Fibroblast of pulmonary artery (primary cell): ENCODE measurements around the gene RFNG.

ENCODE experiments used
- DNase-seq: peaks from one replicate; pipeline ENCODE4 v3.0.0-alpha.2; 2010; ENCODE audit warnings: low read depth
- H3K4me3 ChIP-seq: replicated peaks from 2 replicates; pipeline ENCODE4 v1.5.1; 2011; ENCODE audit warnings: low read depth, mild to moderate bottlenecking, control low read depth, low read length, moderate library complexity
- CTCF ChIP-seq: IDR thresholded peaks from 2 replicates; pipeline ENCODE4 v1.5.1; 2011; ENCODE audit warnings: mild to moderate bottlenecking, control low read depth, low read length, inconsistent platforms; ENCODE audit errors: missing control alignments

The RFNG gene

GRCh38 chr17:82080048-82080788 lies 28.6 kb upstream of the RFNG start:
- no peak for DNase-seq
- H3K4me3 ChIP-seq = no peak overlapping the region
- TF ChIP-seq CTCF = no peak

GRCh38 chr17:82079001-82079677 lies 27.5 kb upstream of the RFNG start:
- no peak for TF ChIP-seq CTCF
- H3K4me3 ChIP-seq = no peak overlapping the region
- no peak for DNase-seq

- no peak overlapping the region for H3K4me3 ChIP-seq
- no peak for TF ChIP-seq CTCF
- no peak for DNase-seq
Observed at GRCh38 chr17:82078433-82078832, 26.8 kb upstream of the RFNG start.

GRCh38 chr17:82077617-82078358 lies 26.2 kb upstream of the RFNG start:
- DNase-seq = peak; percentile 20
- TF ChIP-seq CTCF = no peak

GRCh38 chr17:82076785-82077591 lies 25.4 kb upstream of the RFNG start:
- H3K4me3 ChIP-seq = no peak overlapping the region
- no peak for DNase-seq

More at GRCh38 chr17:82077617-82078358, 26.2 kb upstream of the RFNG start:
- H3K4me3 ChIP-seq = no peak overlapping the region

More at GRCh38 chr17:82076785-82077591, 25.4 kb upstream of the RFNG start:
- TF ChIP-seq CTCF = no peak
